ENCODE measurements around the gene PDLIM1. TPM values are rescaled to one million over a fixed set of nuclear protein-coding genes. Genes with fewer than 3 reads are reported as not detected.
A peak's percentile ranks its signal among the peaks of the same experiment; 100 is the strongest.

PDLIM1 gene
- total and polyA plus RNA-seq, 2 experiments from 2014 or later = 111 to 233 TPM

DNA sequence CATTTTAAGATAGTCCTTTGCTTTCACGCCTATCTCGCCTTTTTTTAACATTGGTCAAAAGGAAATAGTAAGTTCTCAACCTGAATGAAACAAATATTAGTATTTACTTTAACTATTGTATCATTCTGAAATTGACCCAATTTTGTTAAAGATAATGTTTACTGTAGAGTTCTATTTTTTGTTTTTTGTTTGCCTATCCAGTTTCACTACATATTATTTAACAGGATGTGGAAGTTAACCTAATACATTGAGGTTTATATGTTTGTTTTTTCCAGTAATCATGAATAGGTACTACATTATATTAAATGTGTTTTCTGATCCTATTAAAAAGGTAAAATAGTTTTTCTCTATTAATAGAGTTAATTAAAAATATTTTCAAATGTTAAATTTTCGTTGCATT lies 70.3 kb downstream of the PDLIM1 start:
- no peaks in the 10 kb centered on the region for H3K27me3 ChIP-seq (ENCODE audit: insufficient read depth)
- DNase-seq (ENCODE audit: low spot score) (no peak), ATAC-seq (no peak)
- peaks cover 52% of the 10 kb centered on the region for H3K36me3 Mint-ChIP-seq (ENCODE audit: low read depth)
- H3K27me3 Mint-ChIP-seq (ENCODE audit: insufficient read depth, low read depth, poor library complexity) = no peaks in the 10 kb centered on the region
- no peak overlapping the region for H3K4me3 ChIP-seq
- no peak overlapping the region for H3K4me3 Mint-ChIP-seq
- no peaks in the 10 kb centered on the region for H3K79me2 ChIP-seq (replicated peaks; ENCODE audit: insufficient read depth)
- peaks cover 14% of the 10 kb centered on the region; the same call in 2 of the 3 replicates for H3K9me3 Mint-ChIP-seq
- H3K27ac Mint-ChIP-seq = no peak overlapping the region
- H3K36me3 ChIP-seq (ENCODE audit: insufficient read depth) = no peaks in the 10 kb centered on the region; the same call in 1 of the 2 replicates
- no peaks in the 10 kb centered on the region for H4K20me1 ChIP-seq (replicated peaks; ENCODE audit: insufficient read depth)
- H3F3A ChIP-seq (replicated peaks; ENCODE audit: low read depth) = no peaks in the 10 kb centered on the region
- H3K4me2 ChIP-seq = no peak overlapping the region
- no peak overlapping the region for H2AFZ ChIP-seq
- peaks cover 8% of the 10 kb centered on the region; the same call in 1 of the 2 replicates for H3K9me2 ChIP-seq (ENCODE audit: insufficient read depth)
- H3K27ac ChIP-seq (ENCODE audit: low read depth) = peak overlapping the region; percentile 13
- no peak for TF ChIP-seq POLR2AphosphoS5 (IDR thresholded peaks at IDR 0.05; ENCODE audit: low read depth)
- TF ChIP-seq CREB1 (CRISPR knock-in tag; IDR thresholded peaks at IDR 0.05; ENCODE audit: low read depth) = no peak
- TF ChIP-seq JUNB (IDR thresholded peaks at IDR 0.05; ENCODE audit: unreplicated experiment) = no peak
- TF ChIP-seq STAT1 (IDR thresholded peaks at IDR 0.05; ENCODE audit: unreplicated experiment) = no peak
- TF ChIP-seq ZNF331 (CRISPR knock-in tag; IDR thresholded peaks at IDR 0.05; ENCODE audit: low read depth) = no peak
- TF ChIP-seq NANOG (IDR thresholded peaks at IDR 0.05; ENCODE audit: borderline replicate concordance) = no peak
- TF ChIP-seq, protein P1, sequence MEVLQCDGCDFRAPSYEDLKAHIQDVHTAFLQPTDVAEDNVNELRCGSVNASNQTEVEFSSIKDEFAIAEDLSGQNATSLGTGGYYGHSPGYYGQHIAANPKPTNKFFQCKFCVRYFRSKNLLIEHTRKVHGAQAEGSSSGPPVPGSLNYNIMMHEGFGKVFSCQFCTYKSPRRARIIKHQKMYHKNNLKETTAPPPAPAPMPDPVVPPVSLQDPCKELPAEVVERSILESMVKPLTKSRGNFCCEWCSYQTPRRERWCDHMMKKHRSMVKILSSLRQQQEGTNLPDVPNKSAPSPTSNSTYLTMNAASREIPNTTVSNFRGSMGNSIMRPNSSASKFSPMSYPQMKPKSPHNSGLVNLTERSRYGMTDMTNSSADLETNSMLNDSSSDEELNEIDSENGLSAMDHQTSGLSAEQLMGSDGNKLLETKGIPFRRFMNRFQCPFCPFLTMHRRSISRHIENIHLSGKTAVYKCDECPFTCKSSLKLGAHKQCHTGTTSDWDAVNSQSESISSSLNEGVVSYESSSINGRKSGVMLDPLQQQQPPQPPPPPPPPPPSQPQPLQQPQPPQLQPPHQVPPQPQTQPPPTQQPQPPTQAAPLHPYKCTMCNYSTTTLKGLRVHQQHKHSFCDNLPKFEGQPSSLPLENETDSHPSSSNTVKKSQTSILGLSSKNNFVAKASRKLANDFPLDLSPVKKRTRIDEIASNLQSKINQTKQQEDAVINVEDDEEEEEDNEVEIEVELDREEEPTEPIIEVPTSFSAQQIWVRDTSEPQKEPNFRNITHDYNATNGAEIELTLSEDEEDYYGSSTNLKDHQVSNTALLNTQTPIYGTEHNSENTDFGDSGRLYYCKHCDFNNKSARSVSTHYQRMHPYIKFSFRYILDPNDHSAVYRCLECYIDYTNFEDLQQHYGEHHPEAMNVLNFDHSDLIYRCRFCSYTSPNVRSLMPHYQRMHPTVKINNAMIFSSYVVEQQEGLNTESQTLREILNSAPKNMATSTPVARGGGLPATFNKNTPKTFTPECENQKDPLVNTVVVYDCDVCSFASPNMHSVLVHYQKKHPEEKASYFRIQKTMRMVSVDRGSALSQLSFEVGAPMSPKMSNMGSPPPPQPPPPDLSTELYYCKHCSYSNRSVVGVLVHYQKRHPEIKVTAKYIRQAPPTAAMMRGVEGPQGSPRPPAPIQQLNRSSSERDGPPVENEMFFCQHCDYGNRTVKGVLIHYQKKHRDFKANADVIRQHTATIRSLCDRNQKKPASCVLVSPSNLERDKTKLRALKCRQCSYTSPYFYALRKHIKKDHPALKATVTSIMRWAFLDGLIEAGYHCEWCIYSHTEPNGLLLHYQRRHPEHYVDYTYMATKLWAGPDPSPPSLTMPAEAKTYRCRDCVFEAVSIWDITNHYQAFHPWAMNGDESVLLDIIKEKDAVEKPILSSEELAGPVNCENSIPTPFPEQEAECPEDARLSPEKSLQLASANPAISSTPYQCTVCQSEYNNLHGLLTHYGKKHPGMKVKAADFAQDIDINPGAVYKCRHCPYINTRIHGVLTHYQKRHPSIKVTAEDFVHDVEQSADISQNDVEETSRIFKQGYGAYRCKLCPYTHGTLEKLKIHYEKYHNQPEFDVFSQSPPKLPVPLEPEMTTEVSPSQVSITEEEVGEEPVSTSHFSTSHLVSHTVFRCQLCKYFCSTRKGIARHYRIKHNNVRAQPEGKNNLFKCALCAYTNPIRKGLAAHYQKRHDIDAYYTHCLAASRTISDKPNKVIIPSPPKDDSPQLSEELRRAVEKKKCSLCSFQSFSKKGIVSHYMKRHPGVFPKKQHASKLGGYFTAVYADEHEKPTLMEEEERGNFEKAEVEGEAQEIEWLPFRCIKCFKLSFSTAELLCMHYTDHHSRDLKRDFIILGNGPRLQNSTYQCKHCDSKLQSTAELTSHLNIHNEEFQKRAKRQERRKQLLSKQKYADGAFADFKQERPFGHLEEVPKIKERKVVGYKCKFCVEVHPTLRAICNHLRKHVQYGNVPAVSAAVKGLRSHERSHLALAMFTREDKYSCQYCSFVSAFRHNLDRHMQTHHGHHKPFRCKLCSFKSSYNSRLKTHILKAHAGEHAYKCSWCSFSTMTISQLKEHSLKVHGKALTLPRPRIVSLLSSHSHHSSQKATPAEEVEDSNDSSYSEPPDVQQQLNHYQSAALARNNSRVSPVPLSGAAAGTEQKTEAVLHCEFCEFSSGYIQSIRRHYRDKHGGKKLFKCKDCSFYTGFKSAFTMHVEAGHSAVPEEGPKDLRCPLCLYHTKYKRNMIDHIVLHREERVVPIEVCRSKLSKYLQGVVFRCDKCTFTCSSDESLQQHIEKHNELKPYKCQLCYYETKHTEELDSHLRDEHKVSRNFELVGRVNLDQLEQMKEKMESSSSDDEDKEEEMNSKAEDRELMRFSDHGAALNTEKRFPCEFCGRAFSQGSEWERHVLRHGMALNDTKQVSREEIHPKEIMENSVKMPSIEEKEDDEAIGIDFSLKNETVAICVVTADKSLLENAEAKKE (CRISPR knock-in tag; IDR thresholded peaks at IDR 0.05) = no peak
- TF ChIP-seq, protein P2, sequence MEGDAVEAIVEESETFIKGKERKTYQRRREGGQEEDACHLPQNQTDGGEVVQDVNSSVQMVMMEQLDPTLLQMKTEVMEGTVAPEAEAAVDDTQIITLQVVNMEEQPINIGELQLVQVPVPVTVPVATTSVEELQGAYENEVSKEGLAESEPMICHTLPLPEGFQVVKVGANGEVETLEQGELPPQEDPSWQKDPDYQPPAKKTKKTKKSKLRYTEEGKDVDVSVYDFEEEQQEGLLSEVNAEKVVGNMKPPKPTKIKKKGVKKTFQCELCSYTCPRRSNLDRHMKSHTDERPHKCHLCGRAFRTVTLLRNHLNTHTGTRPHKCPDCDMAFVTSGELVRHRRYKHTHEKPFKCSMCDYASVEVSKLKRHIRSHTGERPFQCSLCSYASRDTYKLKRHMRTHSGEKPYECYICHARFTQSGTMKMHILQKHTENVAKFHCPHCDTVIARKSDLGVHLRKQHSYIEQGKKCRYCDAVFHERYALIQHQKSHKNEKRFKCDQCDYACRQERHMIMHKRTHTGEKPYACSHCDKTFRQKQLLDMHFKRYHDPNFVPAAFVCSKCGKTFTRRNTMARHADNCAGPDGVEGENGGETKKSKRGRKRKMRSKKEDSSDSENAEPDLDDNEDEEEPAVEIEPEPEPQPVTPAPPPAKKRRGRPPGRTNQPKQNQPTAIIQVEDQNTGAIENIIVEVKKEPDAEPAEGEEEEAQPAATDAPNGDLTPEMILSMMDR (conservative IDR thresholded peaks at IDR 0.05; ENCODE audit: low read depth in 2 of 2) = no peak
- TF ChIP-seq, protein P3, sequence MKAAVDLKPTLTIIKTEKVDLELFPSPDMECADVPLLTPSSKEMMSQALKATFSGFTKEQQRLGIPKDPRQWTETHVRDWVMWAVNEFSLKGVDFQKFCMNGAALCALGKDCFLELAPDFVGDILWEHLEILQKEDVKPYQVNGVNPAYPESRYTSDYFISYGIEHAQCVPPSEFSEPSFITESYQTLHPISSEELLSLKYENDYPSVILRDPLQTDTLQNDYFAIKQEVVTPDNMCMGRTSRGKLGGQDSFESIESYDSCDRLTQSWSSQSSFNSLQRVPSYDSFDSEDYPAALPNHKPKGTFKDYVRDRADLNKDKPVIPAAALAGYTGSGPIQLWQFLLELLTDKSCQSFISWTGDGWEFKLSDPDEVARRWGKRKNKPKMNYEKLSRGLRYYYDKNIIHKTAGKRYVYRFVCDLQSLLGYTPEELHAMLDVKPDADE (IDR thresholded peaks at IDR 0.05) = no peak
- TF ChIP-seq EZH2 (IDR thresholded peaks at IDR 0.05; ENCODE audit: low read depth, unreplicated experiment) = no peak
- TF ChIP-seq ZNF114 (CRISPR knock-in tag; IDR thresholded peaks at IDR 0.05) = no peak
- H3K4me1 ChIP-seq (ENCODE audit: insufficient read depth) = peaks cover 15% of the 10 kb centered on the region
- peaks cover 23% of the 10 kb centered on the region for H3K4me1 Mint-ChIP-seq
